GM18526 (cell line): Measurements from ENCODE around the gene DHRS7B.

Experiments
- POLR2A ChIP-seq: IDR thresholded peaks from 3 replicates; pipeline ENCODE4 v1.6.1; 2011; ENCODE audit not compliant: insufficient read length; ENCODE audit errors: extremely low read depth

DHRS7B gene

GRCh38 chr17:21211825-21212479 is 85.2 kb downstream of the DHRS7B start:
- no peak for TF ChIP-seq POLR2A

- no peak for TF ChIP-seq POLR2A
These were observed 86.3 kb downstream of the DHRS7B start for GRCh38 chr17:21212826-21213637.

GRCh38 chr17:21213638-21214014 is 86.9 kb downstream of the DHRS7B start:
- no peak for TF ChIP-seq POLR2A

- TF ChIP-seq POLR2A: peak; percentile 85
These were observed 87.4 kb downstream of the DHRS7B start, which contains the start of gene TMEM11 for GRCh38 chr17:21214015-21214776. Gene TMEM11, minus strand, starts transcription at chr17:21214161. Its CDS starts 9 bp downstream, at chr17:21214152.

GRCh38 chr17:21214777-21215541 is 88.2 kb downstream of the DHRS7B start:
- TF ChIP-seq POLR2A: no peak

GRCh38 chr17:21215935-21216334 is 89.2 kb downstream of the DHRS7B start:
- no peak for TF ChIP-seq POLR2A

- no peak for TF ChIP-seq POLR2A
These were observed 90.6 kb downstream of the DHRS7B start for GRCh38 chr17:21217346-21217745.

GRCh38 chr17:21218101-21218500 is 91.3 kb downstream of the DHRS7B start:
- TF ChIP-seq POLR2A: no peak

DNA sequence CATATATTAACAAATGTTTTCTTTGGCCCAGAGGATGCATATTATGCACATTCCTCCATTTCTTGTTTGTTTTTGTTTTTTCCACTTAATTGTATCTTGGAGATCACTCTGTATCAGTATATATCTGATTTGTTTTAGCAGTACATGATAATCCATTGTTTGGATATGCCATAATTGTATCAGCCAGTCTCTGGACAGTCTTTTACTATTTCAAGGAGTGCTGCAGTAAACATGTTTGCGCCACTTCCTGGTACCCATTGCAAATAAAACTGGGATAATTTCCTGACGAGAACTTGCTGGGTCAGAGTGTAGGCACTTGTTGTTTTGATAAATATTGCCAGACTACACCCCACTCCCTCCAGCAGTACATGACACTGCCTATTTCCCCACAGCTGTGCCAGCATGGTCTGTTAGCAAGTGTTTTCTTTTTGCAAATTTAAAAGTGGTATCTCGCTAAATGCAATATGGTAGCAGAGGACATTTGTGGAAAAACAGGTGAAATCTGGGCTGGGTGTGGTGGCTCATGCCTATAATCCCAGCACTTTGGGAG is 92.1 kb downstream of the DHRS7B start:
- no peak for TF ChIP-seq POLR2A

DNA sequence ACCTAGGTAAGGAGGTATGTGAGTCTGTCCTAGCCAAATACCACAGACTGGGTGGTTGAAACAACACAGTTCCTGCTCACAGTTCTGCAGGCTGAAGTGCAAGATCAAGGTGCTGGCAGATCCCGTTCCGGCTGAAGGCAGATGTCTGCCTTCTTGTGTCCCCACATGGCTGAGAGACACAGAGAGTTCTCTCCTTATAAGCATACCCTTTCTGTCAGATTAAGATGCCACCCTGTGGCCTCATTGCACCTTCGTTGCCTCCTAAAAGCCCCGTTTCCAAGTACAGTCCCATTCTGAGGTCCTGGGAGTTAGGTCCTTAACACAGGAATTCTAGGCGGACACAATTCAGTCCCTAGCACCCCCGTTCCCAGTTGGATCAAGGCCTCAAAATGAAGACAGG is 96.3 kb downstream of the DHRS7B start:
- no peak for TF ChIP-seq POLR2A

- TF ChIP-seq POLR2A: no peak
These were observed 101.3 kb downstream of the DHRS7B start for GRCh38 chr17:21228111-21228510.

DNA sequence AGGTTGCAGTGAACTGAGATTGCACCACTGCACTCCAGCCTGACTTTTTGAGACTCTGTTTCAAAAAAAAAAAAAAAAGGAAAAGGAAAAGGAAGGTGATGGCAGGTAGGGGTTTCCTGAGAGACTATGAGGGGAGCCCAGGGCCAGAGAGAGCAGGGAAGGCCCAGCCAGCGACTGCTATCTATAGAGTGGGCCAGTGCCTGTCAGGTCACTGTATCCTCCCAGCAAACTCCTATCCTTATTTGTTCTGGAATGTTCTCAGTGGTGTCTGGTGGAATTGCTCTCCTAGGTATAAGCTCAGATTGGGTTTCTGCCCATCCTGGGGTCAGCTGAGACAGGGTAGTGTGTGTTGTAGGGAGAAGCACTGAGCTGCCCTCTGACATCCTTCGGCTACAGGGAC is 102.1 kb downstream of the DHRS7B start:
- no peak for TF ChIP-seq POLR2A

GRCh38 chr17:21231533-21231932 is 104.8 kb downstream of the DHRS7B start:
- no peak for TF ChIP-seq POLR2A

- no peak for TF ChIP-seq POLR2A
These were observed 105.4 kb downstream of the DHRS7B start for GRCh38 chr17:21232033-21232749.
